ENCODE data around the gene CTDSP1.

GRCh38 chr2:218360453-218360852 lies 39.2 kb upstream of the CTDSP1 start:
- TF ChIP-seq, protein P1, sequence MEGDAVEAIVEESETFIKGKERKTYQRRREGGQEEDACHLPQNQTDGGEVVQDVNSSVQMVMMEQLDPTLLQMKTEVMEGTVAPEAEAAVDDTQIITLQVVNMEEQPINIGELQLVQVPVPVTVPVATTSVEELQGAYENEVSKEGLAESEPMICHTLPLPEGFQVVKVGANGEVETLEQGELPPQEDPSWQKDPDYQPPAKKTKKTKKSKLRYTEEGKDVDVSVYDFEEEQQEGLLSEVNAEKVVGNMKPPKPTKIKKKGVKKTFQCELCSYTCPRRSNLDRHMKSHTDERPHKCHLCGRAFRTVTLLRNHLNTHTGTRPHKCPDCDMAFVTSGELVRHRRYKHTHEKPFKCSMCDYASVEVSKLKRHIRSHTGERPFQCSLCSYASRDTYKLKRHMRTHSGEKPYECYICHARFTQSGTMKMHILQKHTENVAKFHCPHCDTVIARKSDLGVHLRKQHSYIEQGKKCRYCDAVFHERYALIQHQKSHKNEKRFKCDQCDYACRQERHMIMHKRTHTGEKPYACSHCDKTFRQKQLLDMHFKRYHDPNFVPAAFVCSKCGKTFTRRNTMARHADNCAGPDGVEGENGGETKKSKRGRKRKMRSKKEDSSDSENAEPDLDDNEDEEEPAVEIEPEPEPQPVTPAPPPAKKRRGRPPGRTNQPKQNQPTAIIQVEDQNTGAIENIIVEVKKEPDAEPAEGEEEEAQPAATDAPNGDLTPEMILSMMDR (IDR thresholded peaks at IDR 0.05): no peak
- TF ChIP-seq POLR2A (IDR thresholded peaks at IDR 0.05): no peak
